Body of pancreas (tissue), 4 donors: ENCODE results near the gene ERC1.

Source experiments
- POLR2A ChIP-seq, 3 donors: fragments of 450-650 bp; IDR thresholded peaks; one replicate each; pipeline ENCODE4 v1.6.1; 2016; ENCODE audit warnings: antibody characterized with exemption in 3 of 3, mild to moderate bottlenecking in 2 of 3
- TF ChIP-seq, protein P1 (sequence below), 7 experiments: fragments of 450-650 bp in 4 of 7; fragments of 200-600 bp in 3 of 7; sonication (generic) in 3 of 7; IDR thresholded peaks; one replicate each; pipeline ENCODE4 v1.5.1; 2016 to 2019; ENCODE audit warnings: antibody characterized with exemption in 7 of 7

DNA sequence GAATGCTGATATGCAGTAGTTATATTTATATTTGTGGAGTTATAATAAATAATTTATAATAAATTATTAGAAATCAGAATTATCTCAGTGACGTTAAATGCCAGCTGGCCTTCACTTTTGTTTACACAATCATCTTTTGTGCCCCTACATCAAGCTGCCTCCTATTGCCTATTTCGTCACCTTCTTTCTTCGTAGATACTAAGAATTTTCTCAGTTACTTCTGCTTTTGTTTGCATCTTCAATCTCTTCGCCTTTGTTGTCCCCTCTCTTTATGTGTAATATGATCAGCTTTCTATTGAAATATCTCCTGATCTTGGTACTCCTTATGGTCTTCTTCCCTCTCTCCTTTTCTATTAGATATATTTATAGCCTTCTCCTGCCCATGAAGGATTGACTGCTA is 197.0 kb downstream of the ERC1 start:
- TF ChIP-seq, protein P1, sequence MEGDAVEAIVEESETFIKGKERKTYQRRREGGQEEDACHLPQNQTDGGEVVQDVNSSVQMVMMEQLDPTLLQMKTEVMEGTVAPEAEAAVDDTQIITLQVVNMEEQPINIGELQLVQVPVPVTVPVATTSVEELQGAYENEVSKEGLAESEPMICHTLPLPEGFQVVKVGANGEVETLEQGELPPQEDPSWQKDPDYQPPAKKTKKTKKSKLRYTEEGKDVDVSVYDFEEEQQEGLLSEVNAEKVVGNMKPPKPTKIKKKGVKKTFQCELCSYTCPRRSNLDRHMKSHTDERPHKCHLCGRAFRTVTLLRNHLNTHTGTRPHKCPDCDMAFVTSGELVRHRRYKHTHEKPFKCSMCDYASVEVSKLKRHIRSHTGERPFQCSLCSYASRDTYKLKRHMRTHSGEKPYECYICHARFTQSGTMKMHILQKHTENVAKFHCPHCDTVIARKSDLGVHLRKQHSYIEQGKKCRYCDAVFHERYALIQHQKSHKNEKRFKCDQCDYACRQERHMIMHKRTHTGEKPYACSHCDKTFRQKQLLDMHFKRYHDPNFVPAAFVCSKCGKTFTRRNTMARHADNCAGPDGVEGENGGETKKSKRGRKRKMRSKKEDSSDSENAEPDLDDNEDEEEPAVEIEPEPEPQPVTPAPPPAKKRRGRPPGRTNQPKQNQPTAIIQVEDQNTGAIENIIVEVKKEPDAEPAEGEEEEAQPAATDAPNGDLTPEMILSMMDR (IDR thresholded peaks at IDR 0.05), result no peak
- TF ChIP-seq POLR2A (IDR thresholded peaks at IDR 0.05), result no peak
